OCI-LY7 (cell line): ENCODE data around the gene MYLK. TPM values are rescaled to one million over a fixed set of nuclear protein-coding genes. Genes with fewer than 3 reads are reported as not detected.
"Not testable (repeated sequence)": the region's sequence is repeated elsewhere in the genome, so short reads cannot be mapped to it uniquely, and the experiment has no call there.

ENCODE experiments used
- BruUV-seq: library from RNA; stranded (reverse); fragments of 400-500 nt; replicated peaks from 2 replicates; lab custom pipeline; 2021; lab: Mats Ljungman, UMichigan
- CTCF ChIA-PET: fragments of 300-600 bp; sonication (Branson Sonifier 250); formaldehyde crosslinking; loops from one replicate; lab custom pipeline; 2022; ENCODE audit warnings: antibody characterized with exemption; ENCODE audit not compliant: unreplicated experiment; lab: Charles Lee
- POLR2A ChIA-PET: fragments of 300-600 bp; sonication (Branson Sonifier 250); formaldehyde crosslinking; loops from one replicate; lab custom pipeline; 2022; ENCODE audit warnings: antibody characterized with exemption; lab: Charles Lee
- DNase-seq: peaks from one replicate; pipeline ENCODE4 v3.0.0-alpha.2; 2015; ENCODE audit warnings: low spot score
- H2AFZ ChIP-seq: fragments of 200-600 bp; sonication (generic), shearing (Covaris generic); 2 replicates; pipeline ENCODE4 v1.6.1; 2014; ENCODE audit warnings: mild to moderate bottlenecking, antibody characterized with exemption, low read length, moderate library complexity
- H3K27ac ChIP-seq: fragments of 200-600 bp; sonication (generic); 2 replicates; pipeline ENCODE4 v1.5.1; 2014; ENCODE audit warnings: mixed run types, low read depth, mild to moderate bottlenecking, moderate library complexity, low read length, inconsistent platforms; ENCODE audit not compliant: poor library complexity, severe bottlenecking
- H3K36me3 ChIP-seq: fragments of 200-600 bp; sonication (generic); 2 replicates; pipeline ENCODE4 v1.6.1; 2014; ENCODE audit warnings: mild to moderate bottlenecking, antibody characterized with exemption, low read length, moderate library complexity, mixed read lengths; ENCODE audit not compliant: insufficient read depth
- H3K4me1 ChIP-seq: fragments of 200-600 bp; sonication (generic); 2 replicates; pipeline ENCODE4 v1.5.1; 2014; ENCODE audit warnings: mild to moderate bottlenecking, low read length; ENCODE audit not compliant: insufficient read depth, poor library complexity, severe bottlenecking
- H3K4me2 ChIP-seq: fragments of 200-600 bp; sonication (generic); 2 replicates; pipeline ENCODE4 v1.6.1; 2014; ENCODE audit warnings: mild to moderate bottlenecking, low read length
- H3K4me3 ChIP-seq: fragments of 200-600 bp; sonication (generic); 2 replicates; pipeline ENCODE4 v1.5.1; 2014; ENCODE audit warnings: mild to moderate bottlenecking, low read depth, low read length; ENCODE audit not compliant: poor library complexity, severe bottlenecking
- H3K79me2 ChIP-seq: fragments of 200-600 bp; sonication (generic); 2 replicates; pipeline ENCODE4 v1.6.1; 2016; ENCODE audit warnings: low read depth, mild to moderate bottlenecking, low read length, moderate library complexity, mixed read lengths; ENCODE audit not compliant: insufficient read depth
- H3K9me2 ChIP-seq: fragments of 200-600 bp; sonication (generic); 2 replicates; pipeline ENCODE4 v1.6.1; 2016; ENCODE audit warnings: mild to moderate bottlenecking, low read length, mixed read lengths; ENCODE audit not compliant: insufficient read depth
- H3K9me3 ChIP-seq: fragments of 200-600 bp; sonication (generic); 2 replicates; pipeline ENCODE4 v1.6.1; 2014; ENCODE audit warnings: mild to moderate bottlenecking, mixed run types, low read length, mixed read lengths
- H4K20me1 ChIP-seq: fragments of 200-600 bp; sonication (generic); 2 replicates; pipeline ENCODE4 v1.6.1; 2014; ENCODE audit warnings: mild to moderate bottlenecking, antibody characterized with exemption, low read length, moderate library complexity, mixed read lengths; ENCODE audit not compliant: insufficient read depth
- EZH2phosphoT487 ChIP-seq: fragments of 200-600 bp; sonication (generic); IDR thresholded peaks from 2 replicates; pipeline ENCODE4 v1.6.1; 2018; ENCODE audit warnings: low read depth, borderline replicate concordance, mild to moderate bottlenecking, mixed run types, antibody characterized with exemption, low read length, moderate library complexity, mixed read lengths
- intact Hi-C: fragments of 100-400 bp; cut with micrococcal nuclease; formaldehyde crosslinking; loops from one replicate; pipeline ENCODE4 v1.10.0; 2022; ENCODE audit not compliant: unreplicated experiment
- total RNA-seq, 2 experiments: library from RNA; depleted of rRNA in 1 of 2; stranded (reverse); fragments of >200 nt in 1 of 2; shearing (Covaris generic) in 1 of 2; gene quantifications; 2 replicates each; pipeline ENCODE4 v1.2.3, GENCODE V29; 2014 to 2022
- TF ChIP-seq, protein P1 (sequence below): fragments of 200-600 bp; sonication (generic); conservative IDR thresholded peaks from 2 replicates; pipeline ENCODE4 v1.5.1; 2014; ENCODE audit warnings: mild to moderate bottlenecking, antibody characterized with exemption, low read length, moderate library complexity, mixed read lengths

MYLK gene
- total RNA-seq, 2 experiments from 2014 or later = not detected

DNA sequence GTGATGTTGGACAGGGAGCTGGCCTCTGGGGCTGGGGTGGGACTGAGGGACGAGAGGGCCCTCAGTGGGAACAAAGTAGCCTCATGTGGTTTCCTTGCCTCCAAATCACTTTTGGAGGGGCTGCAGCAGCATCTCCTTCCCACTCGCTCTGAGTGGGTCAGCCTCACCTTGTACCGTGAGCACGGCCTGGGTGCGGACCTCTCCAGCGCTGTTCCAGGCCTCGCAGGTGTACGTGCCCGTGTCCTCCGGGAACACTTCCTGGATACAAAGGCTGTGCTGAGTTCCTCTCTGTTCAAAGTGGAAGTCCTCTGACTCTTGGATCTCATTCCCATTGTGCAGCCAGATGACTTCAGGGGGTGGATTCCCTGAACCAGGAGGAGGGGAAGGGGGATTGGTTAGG, 175.6 kb downstream of the MYLK start:
- no peak overlapping the region for H2AFZ ChIP-seq
- no peaks in the 10 kb centered on the region for H3K36me3 ChIP-seq
- no peaks in the 10 kb centered on the region for H3K9me2 ChIP-seq
- no peaks in the 10 kb centered on the region for H4K20me1 ChIP-seq
- no peak overlapping the region for H3K4me3 ChIP-seq
- intact Hi-C loops = no loop called here
- no peak for DNase-seq
- no peaks in the 10 kb centered on the region for H3K79me2 ChIP-seq
- TF ChIP-seq, protein P1, sequence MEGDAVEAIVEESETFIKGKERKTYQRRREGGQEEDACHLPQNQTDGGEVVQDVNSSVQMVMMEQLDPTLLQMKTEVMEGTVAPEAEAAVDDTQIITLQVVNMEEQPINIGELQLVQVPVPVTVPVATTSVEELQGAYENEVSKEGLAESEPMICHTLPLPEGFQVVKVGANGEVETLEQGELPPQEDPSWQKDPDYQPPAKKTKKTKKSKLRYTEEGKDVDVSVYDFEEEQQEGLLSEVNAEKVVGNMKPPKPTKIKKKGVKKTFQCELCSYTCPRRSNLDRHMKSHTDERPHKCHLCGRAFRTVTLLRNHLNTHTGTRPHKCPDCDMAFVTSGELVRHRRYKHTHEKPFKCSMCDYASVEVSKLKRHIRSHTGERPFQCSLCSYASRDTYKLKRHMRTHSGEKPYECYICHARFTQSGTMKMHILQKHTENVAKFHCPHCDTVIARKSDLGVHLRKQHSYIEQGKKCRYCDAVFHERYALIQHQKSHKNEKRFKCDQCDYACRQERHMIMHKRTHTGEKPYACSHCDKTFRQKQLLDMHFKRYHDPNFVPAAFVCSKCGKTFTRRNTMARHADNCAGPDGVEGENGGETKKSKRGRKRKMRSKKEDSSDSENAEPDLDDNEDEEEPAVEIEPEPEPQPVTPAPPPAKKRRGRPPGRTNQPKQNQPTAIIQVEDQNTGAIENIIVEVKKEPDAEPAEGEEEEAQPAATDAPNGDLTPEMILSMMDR = no peak
- no peak for TF ChIP-seq EZH2phosphoT487
- no peaks in the 10 kb centered on the region for H3K9me3 ChIP-seq
- ChIA-PET POLR2A (no interaction called here), CTCF (no interaction called here)
- H3K4me1 ChIP-seq = no peaks in the 10 kb centered on the region
- H3K4me2 ChIP-seq = no peak overlapping the region
- BruUV-seq = no TSS peak
- H3K27ac ChIP-seq = no peak overlapping the region

DNA sequence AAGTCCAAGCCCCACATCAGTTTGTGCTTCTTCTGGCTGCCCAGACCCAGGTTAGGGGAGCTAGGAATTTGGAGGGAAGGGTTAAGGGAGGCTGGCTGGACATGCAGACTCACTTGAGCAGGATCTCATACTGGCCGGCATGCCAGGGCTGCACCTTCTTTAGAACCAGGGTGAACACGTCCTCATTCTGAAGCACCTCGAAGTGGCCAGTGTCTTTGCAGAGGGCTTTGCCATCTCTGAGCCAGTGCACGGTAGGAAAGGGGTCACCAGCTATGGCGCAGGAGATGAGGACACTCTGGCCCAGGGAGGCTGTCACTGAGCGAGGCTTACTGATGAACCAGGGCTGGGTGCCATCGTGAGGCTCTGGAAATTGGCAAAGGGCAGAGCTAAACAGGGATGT, 176.5 kb downstream of the MYLK start:
- H3K4me3 ChIP-seq, H3K36me3 ChIP-seq, DNase-seq, H2AFZ ChIP-seq, H3K4me2 ChIP-seq, H3K27ac ChIP-seq, H3K79me2 ChIP-seq, H3K9me3 ChIP-seq, H3K4me1 ChIP-seq, CTCF ChIA-PET, BruUV-seq, H4K20me1 ChIP-seq, H3K9me2 ChIP-seq, intact Hi-C loops: not testable (repeated sequence)
- POLR2A ChIA-PET = interaction anchor here (1.1 to 1.2 kb wide), 2 partner anchors 14 to 17 kb away, joined by 3 read pairs; no protein-coding TSS in a partner anchor

DNA sequence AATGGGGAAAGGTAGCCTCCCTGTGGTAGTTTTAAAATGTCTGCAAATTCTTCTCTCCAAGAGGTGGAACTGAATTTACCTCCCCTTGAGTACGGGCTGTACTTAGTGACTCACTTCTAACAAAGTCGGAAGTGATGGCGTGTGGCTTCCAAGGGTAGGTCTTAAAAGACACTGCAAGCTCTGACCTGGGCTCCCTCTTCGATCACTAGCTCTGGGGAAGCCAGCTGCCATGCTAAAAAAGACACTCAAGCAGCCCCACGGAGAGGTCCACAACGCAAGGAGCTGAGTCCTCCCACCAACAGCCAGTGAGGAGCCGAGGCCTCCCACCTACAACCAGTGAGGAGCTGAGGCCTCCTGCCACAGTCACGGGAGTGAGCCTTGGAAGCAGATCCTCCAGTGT, 177.3 kb downstream of the MYLK start:
- BruUV-seq = no TSS peak
- Histone ChIP-seq H3K4me1 (no peaks in the 10 kb centered on the region), H3K4me3 (no peak overlapping the region), H2AFZ (no peak overlapping the region), H4K20me1 (no peaks in the 10 kb centered on the region), H3K79me2 (no peaks in the 10 kb centered on the region), H3K4me2 (no peak overlapping the region), H3K9me2 (no peaks in the 10 kb centered on the region), H3K9me3 (no peaks in the 10 kb centered on the region), H3K36me3 (no peaks in the 10 kb centered on the region), H3K27ac (no peak overlapping the region)
- DNase-seq = no peak
- intact Hi-C loops = no loop called here
- POLR2A ChIA-PET = interaction anchor here (1.1 to 1.2 kb wide), 2 partner anchors 13 to 16 kb away, joined by 3 read pairs; no protein-coding TSS in a partner anchor
- no peak for TF ChIP-seq EZH2phosphoT487
- TF ChIP-seq, protein P1 = no peak
- CTCF ChIA-PET = no interaction called here
